ENCODE measurements around the gene NFX1.
"Not testable (repeated sequence)": the region's sequence is repeated elsewhere in the genome, so short reads cannot be mapped to it uniquely, and the experiment has no call there.

The NFX1 gene

GRCh38 chr9:33310748-33311147 is 20.4 kb downstream of the NFX1 start:
- DNase-seq (ENCODE audit: low spot score): no peak

GRCh38 chr9:33311953-33312352 is 21.6 kb downstream of the NFX1 start:
- no peak for DNase-seq (ENCODE audit: low spot score)

DNA sequence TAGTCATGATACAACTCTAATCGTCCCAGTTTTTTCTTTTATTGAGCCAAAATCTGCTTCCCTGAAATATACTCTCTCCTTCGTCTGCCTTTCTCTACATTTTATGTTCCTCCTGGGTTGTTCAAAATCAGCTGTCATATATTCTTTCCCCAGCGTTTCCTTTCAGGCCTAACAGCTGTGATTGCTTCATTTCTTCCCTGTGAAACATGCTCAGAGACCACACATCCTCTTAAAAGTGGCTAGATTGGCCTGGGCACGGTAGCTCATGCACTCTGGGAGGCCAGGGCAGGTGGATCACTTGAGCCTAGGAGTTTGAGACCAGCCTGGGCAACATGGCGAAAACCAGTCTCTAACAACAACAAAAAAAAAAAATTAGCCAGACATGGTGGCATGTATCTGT is 25.1 kb downstream of the NFX1 start:
- DNase-seq (ENCODE audit: low spot score): no peak

DNA sequence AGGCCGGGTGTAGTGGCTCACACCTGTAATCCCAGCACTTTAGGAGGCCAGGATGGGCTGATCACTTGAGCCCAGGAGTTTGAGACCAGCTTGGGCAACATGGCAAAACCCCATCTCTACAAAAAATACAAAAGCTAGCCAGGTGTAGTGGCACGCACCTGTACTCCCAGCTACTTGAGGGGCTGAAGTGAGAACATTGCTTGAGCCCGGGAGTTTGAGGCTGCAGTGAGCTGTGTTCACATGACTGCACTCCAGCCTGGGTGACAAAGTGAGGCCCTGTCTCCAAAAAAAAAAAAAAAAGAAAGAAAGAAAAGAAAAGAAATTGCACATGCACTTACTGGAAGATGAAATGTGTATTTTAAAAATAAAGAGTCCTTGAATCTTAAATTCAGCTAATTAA is 26.8 kb downstream of the NFX1 start:
- not testable (repeated sequence) for DNase-seq (ENCODE audit: low spot score)

DNA sequence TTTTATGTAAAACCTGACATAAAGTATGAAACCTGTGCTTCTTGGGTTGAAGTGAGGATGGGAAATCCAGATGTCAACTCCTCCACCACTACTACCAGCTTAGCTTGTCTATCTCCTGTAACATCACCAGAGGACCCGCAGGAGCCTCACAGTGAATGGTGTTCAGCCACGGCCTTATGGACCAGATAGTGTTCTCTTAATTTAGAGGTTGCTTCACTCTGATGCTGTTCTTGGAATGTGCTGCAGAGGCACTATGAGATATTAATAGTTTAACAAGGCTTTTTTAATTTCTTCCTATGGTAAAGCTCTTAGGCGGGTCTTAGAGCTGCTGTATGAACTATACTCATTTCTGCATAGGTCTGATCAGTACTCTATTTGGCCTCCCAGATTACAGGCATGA is 27.9 kb downstream of the NFX1 start:
- DNase-seq (ENCODE audit: low spot score): no peak

GRCh38 chr9:33318781-33319180 is 28.5 kb downstream of the NFX1 start:
- DNase-seq (ENCODE audit: low spot score): no peak

DNA sequence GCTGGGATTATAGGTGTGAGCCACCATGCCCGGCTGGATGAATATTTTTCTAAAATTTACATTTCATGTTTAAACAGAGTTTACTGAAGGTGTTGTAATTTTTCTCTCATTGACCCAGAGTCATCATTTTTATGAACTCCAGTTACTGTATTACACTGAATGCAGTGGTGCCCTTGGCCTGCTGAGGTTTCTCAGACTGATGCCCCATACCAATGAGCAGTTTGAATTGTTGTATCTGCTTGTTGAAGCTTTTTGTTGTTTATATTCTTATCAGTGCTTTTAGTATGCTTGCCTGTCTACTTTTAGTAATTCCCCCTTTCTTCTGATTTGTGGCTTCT is 29.9 kb downstream of the NFX1 start:
- DNase-seq (ENCODE audit: low spot score): no peak

DNA sequence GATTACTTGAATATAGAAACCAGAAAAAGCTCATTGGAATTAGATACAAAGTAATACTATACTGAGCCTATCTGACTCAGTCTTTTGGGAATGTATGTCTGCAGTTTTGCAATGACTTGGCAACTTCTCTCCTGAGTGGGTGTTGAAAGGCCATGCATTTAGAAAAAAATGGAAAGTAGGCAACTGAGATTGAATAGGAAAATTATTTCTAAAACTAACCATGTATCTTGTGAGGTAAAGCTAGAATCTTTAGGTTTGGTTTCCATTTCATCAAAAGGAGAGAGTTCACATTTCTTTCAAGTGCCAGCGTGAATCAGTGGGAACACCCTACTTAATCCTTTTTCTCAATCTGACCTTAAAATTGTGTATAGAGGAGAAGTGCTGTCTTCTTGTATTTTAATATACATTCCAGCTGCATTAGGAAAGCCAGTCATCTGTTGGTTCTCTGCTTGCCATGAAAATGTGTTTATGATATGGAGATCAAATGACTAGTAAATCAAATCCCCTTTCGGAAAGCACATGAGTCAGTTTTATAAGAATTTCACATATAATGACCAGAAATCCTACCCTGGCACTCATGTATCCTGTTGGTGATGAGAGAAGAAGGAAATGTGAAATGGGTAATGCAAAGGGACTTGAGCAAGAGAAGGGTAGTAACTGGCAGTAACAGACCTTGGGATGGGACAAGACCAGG is 30.4 kb downstream of the NFX1 start:
- DNase-seq (ENCODE audit: low spot score): no peak

DNA sequence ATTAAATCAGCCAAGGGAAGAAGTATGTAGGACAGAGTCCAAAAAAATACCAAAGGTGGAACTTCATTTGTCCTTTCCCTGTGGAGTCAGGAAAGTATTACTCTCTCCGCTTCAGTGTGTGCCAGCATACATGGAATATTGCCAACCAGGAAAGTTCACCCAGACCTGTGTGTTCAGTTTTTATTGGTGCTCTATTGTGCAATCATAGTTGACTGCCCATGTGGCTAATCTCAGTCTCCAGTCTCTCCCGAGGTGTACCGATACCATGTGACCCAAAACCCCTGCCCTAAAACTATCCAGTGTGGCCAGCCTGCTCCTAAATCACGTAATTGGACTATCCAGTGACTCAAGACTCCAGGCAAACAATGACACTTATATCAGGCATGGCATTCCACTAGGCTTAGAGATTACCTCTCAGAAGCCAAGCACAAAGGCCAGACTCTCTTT is 38.8 kb downstream of the NFX1 start:
- DNase-seq (ENCODE audit: low spot score): no peak

GRCh38 chr9:33329979-33330378 is 39.7 kb downstream of the NFX1 start:
- no peak for DNase-seq (ENCODE audit: low spot score)

GRCh38 chr9:33331377-33331891 is 41.1 kb downstream of the NFX1 start:
- DNase-seq (ENCODE audit: low spot score): no peak

GRCh38 chr9:33332011-33332410 is 41.7 kb downstream of the NFX1 start:
- DNase-seq (ENCODE audit: low spot score): no peak

DNA sequence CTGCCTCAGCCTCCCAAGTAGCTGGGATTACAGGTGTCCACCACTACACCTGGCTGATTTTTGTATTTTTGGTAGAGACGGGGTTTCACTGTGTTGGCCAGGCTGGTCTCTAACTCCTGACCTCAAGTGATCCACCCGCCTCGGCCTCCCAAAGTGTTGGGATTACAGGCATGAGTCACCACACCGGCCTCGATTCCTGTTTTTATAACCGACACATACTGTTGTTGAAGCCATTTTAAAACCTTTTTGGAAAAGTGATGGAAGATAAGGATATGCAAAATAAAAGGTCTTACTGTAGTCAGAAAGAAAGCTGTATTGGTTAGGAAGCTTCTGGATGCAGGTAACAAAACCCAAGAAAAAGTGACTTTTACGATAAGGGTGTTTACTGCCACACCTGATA is 42.6 kb downstream of the NFX1 start:
- not testable (repeated sequence) for DNase-seq (ENCODE audit: low spot score)

DNA sequence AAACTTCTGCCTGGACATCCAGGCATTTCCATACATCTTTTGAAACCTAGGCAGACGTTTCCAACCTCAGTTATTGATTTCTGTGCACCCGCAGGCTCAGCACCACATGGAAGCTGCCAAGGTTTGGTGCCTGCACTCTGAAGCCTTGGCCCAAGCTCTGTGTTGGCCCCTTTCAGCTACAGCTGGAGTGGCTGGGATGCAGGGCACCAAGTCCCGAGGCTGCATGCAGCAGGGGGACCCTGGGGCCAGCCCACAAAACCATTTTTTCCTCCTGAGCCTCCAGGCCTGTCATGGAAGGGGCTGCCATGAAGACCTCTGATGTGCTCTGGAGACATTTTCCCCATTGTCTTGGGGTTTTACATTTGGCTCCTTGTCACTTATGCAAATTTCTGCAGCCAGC is 49.9 kb downstream of the NFX1 start:
- DNase-seq (ENCODE audit: low spot score): no peak

- DNase-seq (ENCODE audit: low spot score): no peak
Observed at GRCh38 chr9:33341182-33341581, 50.9 kb downstream of the NFX1 start.

DNA sequence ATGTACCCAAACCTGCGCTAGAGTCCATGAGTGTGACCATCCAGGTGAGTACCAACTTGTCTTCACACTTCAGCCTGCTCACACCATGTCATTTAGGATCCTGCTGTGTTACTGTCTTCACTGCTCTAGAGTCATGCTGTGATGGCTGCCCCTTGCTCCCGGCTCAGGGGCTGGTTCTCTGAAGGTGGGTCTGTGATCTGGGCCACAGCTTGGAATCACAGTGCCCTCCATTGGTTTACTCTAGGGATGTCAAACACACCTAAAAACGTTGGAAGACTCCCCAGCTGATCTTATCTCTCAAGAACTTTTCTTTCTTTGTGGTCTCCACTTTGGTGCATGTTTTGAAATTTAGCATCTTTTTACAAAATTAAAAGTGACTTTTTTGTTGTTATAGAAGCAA is 53.8 kb downstream of the NFX1 start:
- no peak for DNase-seq (ENCODE audit: low spot score)

DNA sequence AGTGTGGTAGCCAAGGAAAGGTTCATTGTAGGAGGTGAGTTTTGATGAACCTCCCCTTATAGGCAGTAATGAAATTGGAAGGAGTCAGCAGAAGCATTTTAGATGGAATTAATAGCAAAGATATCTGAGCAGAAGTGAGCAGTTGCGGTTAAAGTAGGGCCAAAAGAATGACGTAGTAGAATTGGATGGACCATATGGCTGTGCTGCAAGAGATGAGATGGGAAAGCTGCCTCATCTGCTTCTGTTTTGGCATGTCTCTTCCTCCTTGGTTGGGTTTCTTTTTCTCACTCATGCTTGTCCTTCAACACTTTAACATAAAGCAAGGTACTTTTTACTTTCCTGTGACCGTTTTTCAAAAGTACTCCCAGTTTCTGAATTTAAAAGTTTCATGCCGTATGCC is 56.2 kb downstream of the NFX1 start:
- DNase-seq (ENCODE audit: low spot score): no peak

- DNase-seq (ENCODE audit: low spot score): no peak
Observed at GRCh38 chr9:33348998-33349397, 58.7 kb downstream of the NFX1 start.

DNA sequence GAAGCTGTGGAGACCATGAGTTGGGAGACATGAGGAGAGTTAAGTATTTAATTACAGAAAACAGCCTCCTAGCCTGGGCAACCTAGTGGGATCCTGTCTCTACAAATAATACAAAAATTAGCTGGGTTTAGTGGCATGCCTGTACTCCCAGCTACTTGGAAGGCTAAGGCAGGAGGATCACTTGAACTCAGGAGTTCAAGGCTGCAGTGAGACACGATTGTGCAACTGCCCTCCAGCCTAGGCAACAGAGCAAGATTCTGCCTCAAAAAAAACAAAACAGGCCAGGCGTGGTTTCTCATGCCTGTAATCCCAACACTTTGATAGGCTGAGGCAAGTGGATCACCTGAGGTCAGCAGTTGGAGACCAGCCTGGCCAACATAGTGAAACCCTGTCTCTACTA is 59.4 kb downstream of the NFX1 start:
- DNase-seq (ENCODE audit: low spot score): no peak

- DNase-seq (ENCODE audit: low spot score): no peak
Observed at GRCh38 chr9:33350310-33350709, 60.0 kb downstream of the NFX1 start.

DNA sequence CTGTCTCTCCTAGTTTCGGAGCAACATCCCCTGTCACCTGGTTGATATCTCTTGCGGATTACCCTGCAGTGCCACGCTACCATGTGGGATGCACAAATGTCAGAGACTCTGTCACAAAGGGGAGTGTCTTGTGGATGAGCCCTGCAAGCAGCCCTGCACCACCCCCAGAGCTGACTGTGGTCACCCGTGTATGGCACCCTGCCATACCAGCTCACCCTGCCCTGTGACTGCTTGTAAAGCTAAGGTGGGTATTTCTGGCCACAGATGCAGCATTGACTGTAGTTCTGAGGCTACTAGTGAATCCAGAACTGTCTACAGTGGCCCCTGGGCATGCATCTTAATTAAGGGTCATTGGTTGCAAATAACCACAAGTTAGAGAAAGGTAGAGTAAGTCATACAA is 61.2 kb downstream of the NFX1 start:
- no peak for DNase-seq (ENCODE audit: low spot score)

- DNase-seq (ENCODE audit: low spot score): no peak
Observed at GRCh38 chr9:33354651-33355211, 64.4 kb downstream of the NFX1 start.

GRCh38 chr9:33355933-33356332 is 65.6 kb downstream of the NFX1 start:
- DNase-seq (ENCODE audit: low spot score): no peak

GRCh38 chr9:33358641-33359040 is 68.3 kb downstream of the NFX1 start:
- not testable (repeated sequence) for DNase-seq (ENCODE audit: low spot score)
